Brain microvascular endothelial cell (primary cell): ENCODE data around the gene MTHFS.
"Not testable (repeated sequence)": the region's sequence is repeated elsewhere in the genome, so short reads cannot be mapped to it uniquely, and the experiment has no call there.

Source experiments
- DNase-seq: peaks from one replicate; pipeline ENCODE4 v3.0.0-alpha.2; 2020
- H3K27ac ChIP-seq: fragments of 250-450 bp; sonication (Bioruptor Pico); 2 replicates; pipeline ENCODE4 v1.5.1; 2020; ENCODE audit warnings: mild to moderate bottlenecking, moderate library complexity
- H3K27me3 ChIP-seq: fragments of 250-450 bp; sonication (Bioruptor Pico); replicated peaks from 2 replicates; pipeline ENCODE4 v1.5.1; 2020; ENCODE audit warnings: mild to moderate bottlenecking
- H3K36me3 ChIP-seq: fragments of 250-450 bp; sonication (Bioruptor Pico); replicated peaks from 2 replicates; pipeline ENCODE4 v1.5.1; 2020; ENCODE audit warnings: mild to moderate bottlenecking
- H3K4me3 ChIP-seq: 2 replicates; pipeline ENCODE4 v1.5.1; 2011; ENCODE audit warnings: low read depth, mild to moderate bottlenecking, control low read depth, low read length, moderate library complexity
- CTCF ChIP-seq: IDR thresholded peaks from 2 replicates; pipeline ENCODE4 v1.5.1; 2011; ENCODE audit warnings: low read depth, mild to moderate bottlenecking, moderate library complexity, low read length, control low read depth, inconsistent platforms; ENCODE audit errors: missing control alignments
- in situ Hi-C: cut with HindIII; loops from 2 replicates; pipeline ENCODE4 v1.10.0; 2017; ENCODE audit warnings: low sequenced_read_pairs, low pct_ligation_motif_present

The MTHFS gene

DNA sequence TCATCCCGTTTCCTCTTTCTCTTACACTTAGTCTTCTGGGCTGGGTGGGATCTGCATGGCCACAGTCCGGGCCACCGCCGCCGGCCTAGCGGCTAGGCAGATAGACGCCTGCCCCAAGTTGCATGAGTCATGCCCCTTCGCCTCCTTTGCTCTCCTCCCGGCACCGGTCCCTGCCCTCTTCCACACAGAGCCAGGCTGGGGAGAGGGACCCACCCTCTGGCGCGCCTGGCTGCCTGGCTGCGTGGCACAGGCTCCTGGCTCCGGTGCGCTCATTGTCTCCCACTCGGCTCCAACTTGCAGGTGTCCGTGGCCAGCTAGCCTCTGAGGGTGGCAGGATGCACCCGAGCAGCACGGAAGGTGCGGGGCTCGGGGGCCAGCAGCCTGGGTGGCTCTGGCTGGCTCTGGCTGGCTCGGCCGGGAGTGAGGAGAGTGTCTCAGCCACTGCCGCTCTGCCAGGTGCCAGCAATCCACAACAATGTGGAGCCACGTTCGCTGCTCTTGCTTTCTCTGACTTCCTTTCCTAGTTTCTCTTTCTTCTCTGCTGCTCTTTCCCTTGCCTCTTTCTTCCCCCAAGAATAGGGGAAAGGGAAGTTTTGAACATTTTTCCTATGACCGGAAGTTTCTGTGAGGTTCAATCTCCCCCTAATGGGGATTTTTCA lies 22.4 kb upstream of the MTHFS start:
- Histone ChIP-seq H3K27me3 (no peaks in the 10 kb centered on the region), H3K4me3 (no peak overlapping the region), H3K36me3 (no peaks in the 10 kb centered on the region), H3K27ac (no peak overlapping the region)
- DNase-seq: no peak
- in situ Hi-C loops: no loop called here
- no peak for TF ChIP-seq CTCF

DNA sequence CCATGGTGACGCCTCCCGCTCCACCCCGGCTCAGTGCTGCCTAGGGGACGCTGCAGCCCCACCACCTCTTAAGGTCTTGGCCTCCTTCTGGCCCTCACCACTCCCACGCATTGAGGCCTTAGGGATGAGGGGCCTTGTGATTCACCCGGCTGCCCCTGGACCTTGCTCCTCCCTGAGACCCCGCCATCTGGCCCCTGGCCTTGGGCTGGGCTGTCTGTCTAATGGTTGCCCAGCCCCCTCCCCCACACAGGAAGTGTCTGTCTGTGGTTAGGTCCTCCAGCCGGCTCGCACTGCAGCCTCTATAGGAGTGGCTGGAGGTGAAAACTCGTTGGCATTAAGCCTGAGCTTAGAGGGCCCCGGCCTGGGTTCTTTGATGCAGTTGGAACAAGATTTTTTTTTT lies 21.5 kb upstream of the MTHFS start:
- Histone ChIP-seq H3K36me3 (no peaks in the 10 kb centered on the region), H3K4me3 (no peak overlapping the region), H3K27me3 (no peaks in the 10 kb centered on the region), H3K27ac (no peak overlapping the region)
- DNase-seq: no peak
- no peak for TF ChIP-seq CTCF
- in situ Hi-C loops: no loop called here

- no peak for TF ChIP-seq CTCF
- Histone ChIP-seq H3K36me3 (no peaks in the 10 kb centered on the region), H3K4me3 (no peak overlapping the region), H3K27me3 (no peaks in the 10 kb centered on the region), H3K27ac (no peak overlapping the region)
- DNase-seq: no peak
- in situ Hi-C loops: no loop called here
Measured at GRCh38 chr15:79916502-79917132, 19.8 kb upstream of the MTHFS start.

DNA sequence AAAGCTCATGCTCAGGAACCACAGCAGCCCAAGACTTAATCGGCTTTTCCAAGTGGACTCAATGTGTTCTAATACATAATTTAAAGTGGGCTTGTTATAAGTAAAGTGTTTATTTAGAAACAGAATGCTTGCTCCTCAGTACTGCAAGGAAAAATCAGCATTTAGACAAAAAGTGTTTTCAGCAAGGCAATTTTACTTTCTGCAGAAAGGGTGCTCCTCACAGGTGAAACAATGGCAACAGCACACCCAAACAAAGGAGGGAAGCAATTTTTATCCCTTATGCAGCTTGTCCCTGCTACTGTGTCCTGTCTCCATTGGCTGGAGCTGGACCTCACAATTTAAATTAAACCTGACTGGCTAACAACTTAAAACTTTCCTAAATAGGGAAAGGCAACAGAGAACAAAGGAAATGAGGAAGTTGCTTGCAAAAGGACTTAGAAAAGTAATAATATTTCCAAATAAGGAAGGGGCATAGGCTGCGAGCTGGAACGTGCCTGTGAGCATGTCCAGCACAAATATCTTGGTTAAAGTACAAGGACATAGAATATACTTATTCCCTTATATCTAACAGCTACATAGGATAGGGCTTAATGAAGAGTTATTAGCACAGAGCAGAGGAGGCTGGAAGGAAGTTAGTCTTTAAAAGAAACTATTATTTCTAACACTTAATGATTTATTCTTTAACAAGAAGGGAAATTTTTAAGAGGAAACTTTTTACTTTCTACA lies 19.1 kb upstream of the MTHFS start:
- DNase-seq, in situ Hi-C loops, H3K36me3 ChIP-seq, H3K27me3 ChIP-seq, H3K27ac ChIP-seq, H3K4me3 ChIP-seq: not testable (repeated sequence)

DNA sequence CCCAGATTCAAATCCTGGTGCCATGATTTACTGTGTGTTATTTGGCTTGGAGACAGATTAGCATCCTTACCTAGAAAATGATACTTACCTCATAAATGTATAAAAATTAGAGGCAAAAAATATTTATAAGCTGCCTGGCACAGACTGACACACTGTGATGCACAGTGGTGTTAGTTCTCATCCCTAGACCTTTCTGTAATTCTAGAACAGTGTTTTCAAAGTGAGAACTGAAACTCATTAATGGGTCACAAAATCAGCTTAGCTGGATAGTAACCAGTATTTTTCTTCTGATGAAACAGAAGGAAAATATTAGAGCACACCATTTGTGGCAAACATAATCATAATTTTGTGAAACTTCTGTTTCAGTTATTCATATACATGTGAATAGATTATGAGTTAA lies 17.9 kb upstream of the MTHFS start:
- no peaks in the 10 kb centered on the region for H3K27me3 ChIP-seq
- no peak overlapping the region for H3K4me3 ChIP-seq
- no peaks in the 10 kb centered on the region for H3K36me3 ChIP-seq
- in situ Hi-C loops: no loop called here
- no peak overlapping the region for H3K27ac ChIP-seq
- TF ChIP-seq CTCF: no peak
- no peak for DNase-seq

DNA sequence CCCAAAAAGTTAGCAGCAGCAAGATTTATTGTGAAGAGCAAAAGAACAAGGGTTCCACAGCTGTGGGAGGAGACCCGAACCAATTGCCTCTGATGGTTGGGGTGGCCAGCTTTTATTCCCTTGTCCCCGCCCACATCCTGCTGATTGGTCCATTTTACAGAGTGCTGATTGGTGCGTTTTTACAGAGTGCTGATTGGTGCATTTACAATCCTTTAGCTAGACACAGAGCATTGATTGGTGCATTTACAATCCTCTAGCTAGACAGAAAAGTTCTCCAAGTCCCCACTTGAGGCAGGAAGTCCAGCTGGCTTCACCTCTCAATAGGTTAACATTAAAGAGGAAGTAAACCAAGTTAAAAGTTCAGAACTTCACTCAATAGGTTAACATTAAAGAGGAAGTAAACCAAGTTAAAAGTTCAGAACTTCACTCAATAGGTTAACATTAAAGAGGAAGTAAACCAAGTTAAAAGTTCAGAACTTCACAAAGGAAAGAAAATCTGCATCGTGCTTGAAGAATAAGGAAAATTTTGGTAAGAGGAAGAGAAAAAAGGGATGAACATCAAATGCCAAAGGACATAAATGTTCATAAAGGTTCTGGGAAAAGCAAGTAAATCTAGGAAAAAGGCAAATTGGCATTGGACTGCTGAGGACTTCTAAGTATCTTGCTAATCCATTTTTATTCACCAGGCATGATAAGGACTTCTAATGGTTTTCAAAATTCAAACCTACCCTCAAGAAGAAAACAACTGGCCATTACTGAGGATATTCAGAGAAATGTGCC lies 12.9 kb upstream of the MTHFS start:
- DNase-seq, H3K27ac ChIP-seq, in situ Hi-C loops, H3K36me3 ChIP-seq, H3K27me3 ChIP-seq, H3K4me3 ChIP-seq: not testable (repeated sequence)
